Effector memory CD4-positive, alpha-beta T cell (primary cell): Measurements from ENCODE around the gene SLC1A2.

ENCODE experiments used
- DNase-seq, 3 donors: peaks; one replicate each; pipeline ENCODE4 v3.0.0-alpha.2; 2020
- H3K27ac ChIP-seq: 2 replicates; pipeline ENCODE4 v1.7.0; 2013; ENCODE audit warnings: mild to moderate bottlenecking, low read length, moderate library complexity; ENCODE audit not compliant: insufficient read depth, poor library complexity, severe bottlenecking
- H3K27me3 ChIP-seq: replicated peaks from 2 replicates; pipeline ENCODE4 v1.7.0; 2013; ENCODE audit warnings: mild to moderate bottlenecking, low read length; ENCODE audit not compliant: insufficient read depth, control insufficient read depth, poor library complexity, severe bottlenecking
- H3K36me3 ChIP-seq: 2 replicates; pipeline ENCODE4 v1.7.0; 2013; ENCODE audit warnings: mild to moderate bottlenecking, low read length, moderate library complexity; ENCODE audit not compliant: control insufficient read depth, insufficient read depth
- H3K4me1 ChIP-seq: 2 replicates; pipeline ENCODE4 v1.7.0; 2013; ENCODE audit warnings: low read length, mild to moderate bottlenecking; ENCODE audit not compliant: control insufficient read depth, insufficient read depth, poor library complexity, severe bottlenecking
- H3K4me3 ChIP-seq: 2 replicates; pipeline ENCODE4 v1.7.0; 2013; ENCODE audit warnings: low read length, low read depth, mild to moderate bottlenecking; ENCODE audit not compliant: insufficient read depth, poor library complexity, severe bottlenecking
- H3K9me3 ChIP-seq: 2 replicates; pipeline ENCODE4 v1.7.0; 2013; ENCODE audit warnings: mild to moderate bottlenecking, low read length, moderate library complexity; ENCODE audit not compliant: control insufficient read depth

The SLC1A2 gene

DNA sequence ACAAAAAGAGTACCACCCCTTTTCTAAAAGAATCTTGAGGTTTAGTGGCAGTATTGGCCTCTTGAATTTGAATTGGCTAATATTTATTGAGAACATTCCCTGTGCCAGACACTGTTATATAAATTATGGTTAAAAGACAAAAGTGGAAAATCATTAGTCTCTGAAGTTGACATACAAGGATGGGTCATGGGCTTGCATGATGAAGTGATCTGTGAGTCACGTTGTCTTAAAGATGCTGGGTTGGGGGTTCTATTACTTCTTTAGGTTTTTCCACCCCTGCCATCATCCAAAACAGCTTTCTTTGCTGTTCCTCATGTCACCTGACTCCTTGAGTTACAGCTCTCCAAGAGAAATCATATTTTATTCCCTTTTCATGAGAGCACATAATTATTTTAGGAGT is 195.4 kb downstream of the SLC1A2 start:
- no peak overlapping the region for H3K27ac ChIP-seq
- no peak overlapping the region for H3K4me3 ChIP-seq
- H3K27me3 ChIP-seq = no peaks in the 10 kb centered on the region
- peaks cover 91% of the 10 kb centered on the region for H3K36me3 ChIP-seq
- H3K9me3 ChIP-seq = no peaks in the 10 kb centered on the region
- H3K4me1 ChIP-seq = no peaks in the 10 kb centered on the region
- DNase-seq = no peak

- no peaks in the 10 kb centered on the region for H3K27me3 ChIP-seq
- no peak overlapping the region for H3K27ac ChIP-seq
- H3K4me1 ChIP-seq = no peaks in the 10 kb centered on the region
Observed at GRCh38 chr11:35223371-35223796, 196.0 kb downstream of the SLC1A2 start.

DNA sequence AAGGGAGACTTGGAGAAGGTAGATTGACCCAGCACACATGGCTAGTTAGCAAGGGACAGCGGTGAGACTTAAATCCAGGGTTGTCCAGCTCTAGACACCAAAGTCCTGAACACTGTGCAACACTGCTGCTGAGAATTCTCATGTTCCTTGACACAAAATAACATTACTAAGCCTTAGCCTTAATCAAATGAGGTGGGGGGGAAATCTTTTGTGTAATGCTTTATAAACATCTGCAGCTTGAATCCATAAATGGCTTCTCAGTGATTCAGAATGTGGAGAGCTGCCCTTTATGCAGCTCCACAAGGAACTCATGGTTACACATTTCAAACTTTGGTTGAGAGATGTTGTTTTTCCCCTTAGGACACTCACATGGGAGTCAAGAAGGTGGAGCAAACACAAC is 200.4 kb downstream of the SLC1A2 start:
- H3K4me1 ChIP-seq = peaks cover 27% of the 10 kb centered on the region
- H3K27me3 ChIP-seq = no peaks in the 10 kb centered on the region
- H3K36me3 ChIP-seq = peaks cover 81% of the 10 kb centered on the region
- no peaks in the 10 kb centered on the region for H3K9me3 ChIP-seq
- H3K4me3 ChIP-seq = no peak overlapping the region
- no peak overlapping the region for H3K27ac ChIP-seq
- no peak for DNase-seq

More at GRCh38 chr11:35223371-35223796, 196.0 kb downstream of the SLC1A2 start:
- no peak for DNase-seq
- Histone ChIP-seq H3K9me3 (no peaks in the 10 kb centered on the region), H3K4me3 (no peak overlapping the region), H3K36me3 (peaks cover 91% of the 10 kb centered on the region)

GRCh38 chr11:35216962-35217678 is 202.2 kb downstream of the SLC1A2 start:
- Histone ChIP-seq H3K4me3 (no peak overlapping the region), H3K4me1 (peaks cover 37% of the 10 kb centered on the region), H3K9me3 (no peaks in the 10 kb centered on the region), H3K27me3 (no peaks in the 10 kb centered on the region), H3K27ac (peak overlapping the region; percentile 63), H3K36me3 (peaks cover 70% of the 10 kb centered on the region)
- DNase-seq = peak in 2 of 3 donors; percentile 4 to 43

DNA sequence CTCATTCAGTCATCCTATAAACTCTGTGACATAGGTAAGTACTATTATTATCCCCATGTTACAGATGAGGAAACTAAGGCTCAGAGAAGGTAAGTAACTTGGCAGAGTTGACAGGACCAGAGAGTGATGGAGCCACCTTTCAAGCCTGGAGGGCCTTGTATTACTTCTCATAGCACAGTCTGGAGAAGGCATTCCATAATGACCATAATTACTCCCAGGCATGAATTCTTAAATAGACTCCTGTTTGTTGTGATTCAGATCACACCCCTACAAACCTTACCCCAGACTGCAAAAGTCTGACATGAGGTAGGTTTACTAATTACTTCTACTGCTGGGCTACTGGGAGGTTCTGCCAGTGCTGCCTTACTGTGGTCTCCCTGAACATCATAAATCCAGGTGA is 203.4 kb downstream of the SLC1A2 start:
- Histone ChIP-seq H3K4me1 (peaks cover 37% of the 10 kb centered on the region), H3K36me3 (peaks cover 68% of the 10 kb centered on the region), H3K27me3 (no peaks in the 10 kb centered on the region), H3K9me3 (no peaks in the 10 kb centered on the region), H3K27ac (peak overlapping the region; percentile 63), H3K4me3 (no peak overlapping the region)
- DNase-seq = no peak

DNA sequence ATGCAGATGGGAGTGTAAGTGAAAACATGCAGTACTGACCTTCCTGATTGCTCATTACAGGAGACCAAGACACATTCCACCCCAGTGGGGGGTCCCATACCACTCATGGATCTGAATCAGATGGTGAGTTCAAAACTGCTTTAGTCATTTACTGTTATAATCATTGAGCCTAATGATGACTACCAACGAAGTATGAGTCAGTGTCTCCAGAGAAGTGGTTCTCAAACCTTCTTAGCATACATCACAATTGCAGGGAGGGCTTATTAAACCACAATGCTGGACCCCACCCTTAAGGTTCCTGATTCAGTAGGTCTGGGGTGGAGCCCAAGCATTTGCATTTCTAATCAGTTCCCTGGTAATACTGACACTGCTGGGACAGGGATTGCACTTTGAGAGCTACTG is 204.6 kb downstream of the SLC1A2 start:
- H3K4me1 ChIP-seq = peaks cover 37% of the 10 kb centered on the region
- H3K27me3 ChIP-seq = no peaks in the 10 kb centered on the region
- H3K4me3 ChIP-seq = no peak overlapping the region
- H3K36me3 ChIP-seq = peaks cover 70% of the 10 kb centered on the region
- no peak for DNase-seq
- H3K9me3 ChIP-seq = no peaks in the 10 kb centered on the region
- H3K27ac ChIP-seq = peak overlapping the region; percentile 31

GRCh38 chr11:35214226-35214770 is 205.1 kb downstream of the SLC1A2 start:
- H3K9me3 ChIP-seq = no peaks in the 10 kb centered on the region
- H3K36me3 ChIP-seq = peaks cover 70% of the 10 kb centered on the region
- DNase-seq = no peak
- H3K4me3 ChIP-seq = no peak overlapping the region
- H3K27me3 ChIP-seq = no peaks in the 10 kb centered on the region
- peak overlapping the region; percentile 31 for H3K27ac ChIP-seq
- H3K4me1 ChIP-seq = peaks cover 37% of the 10 kb centered on the region

DNA sequence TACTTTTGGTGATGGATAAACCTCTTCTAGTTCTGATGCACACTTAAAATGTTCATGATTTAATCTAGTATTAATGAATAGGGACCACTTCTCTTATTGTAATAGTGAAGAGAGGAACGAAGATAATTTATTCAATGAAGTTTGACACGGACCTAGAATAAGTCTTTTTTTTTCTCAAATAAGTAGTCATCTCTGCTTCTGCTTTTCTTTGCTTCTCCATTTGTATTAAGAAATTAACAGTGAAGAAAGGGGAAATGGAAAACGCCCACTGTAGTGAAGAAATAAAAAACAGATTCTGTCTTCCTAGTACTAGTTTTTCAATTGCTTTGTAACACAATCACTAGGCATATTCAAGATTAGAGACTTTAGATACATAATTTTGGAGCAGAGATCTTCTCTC is 207.4 kb downstream of the SLC1A2 start:
- H3K4me1 ChIP-seq = peaks cover 30% of the 10 kb centered on the region
- peaks cover 68% of the 10 kb centered on the region for H3K36me3 ChIP-seq
- DNase-seq = no peak
- H3K27ac ChIP-seq = no peak overlapping the region
- H3K27me3 ChIP-seq = no peaks in the 10 kb centered on the region
- H3K4me3 ChIP-seq = no peak overlapping the region
- no peaks in the 10 kb centered on the region for H3K9me3 ChIP-seq

DNA sequence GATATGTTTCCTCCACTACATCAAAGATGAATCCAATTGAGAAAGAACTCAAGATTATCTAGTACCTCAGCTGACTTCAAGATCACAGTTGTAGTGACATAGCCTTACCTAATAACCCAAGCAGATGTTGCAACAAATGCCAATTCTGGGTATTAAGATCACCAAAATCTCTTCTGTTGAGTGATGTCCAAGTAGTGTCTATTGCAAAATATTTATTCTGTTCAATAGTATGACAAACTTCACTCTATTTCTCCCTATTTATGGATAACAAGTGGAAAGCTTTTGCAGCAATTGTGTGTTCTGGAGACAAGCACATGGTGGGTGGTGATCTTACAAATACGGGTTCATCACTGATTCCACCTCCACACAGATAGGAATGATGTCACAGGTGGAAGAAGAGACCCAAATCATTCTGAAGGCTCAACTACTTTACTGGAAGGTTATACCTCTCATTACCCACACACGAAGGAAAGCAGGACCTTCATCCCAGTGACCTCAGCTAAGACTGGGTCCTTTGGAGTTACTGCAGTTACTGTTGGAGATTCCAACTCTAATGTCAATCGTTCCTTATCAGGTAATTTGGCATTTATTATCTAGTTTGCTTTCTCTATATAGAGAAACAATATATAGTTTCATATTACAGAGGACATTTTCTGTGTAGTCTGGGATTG is 208.3 kb downstream of the SLC1A2 start:
- H3K4me3 ChIP-seq = no peak overlapping the region
- peaks cover 21% of the 10 kb centered on the region for H3K4me1 ChIP-seq
- no peak for DNase-seq
- peaks cover 70% of the 10 kb centered on the region for H3K36me3 ChIP-seq
- no peaks in the 10 kb centered on the region for H3K9me3 ChIP-seq
- H3K27ac ChIP-seq = no peak overlapping the region
- H3K27me3 ChIP-seq = no peaks in the 10 kb centered on the region

GRCh38 chr11:35208795-35209194 is 210.6 kb downstream of the SLC1A2 start:
- no peak for DNase-seq
- peaks cover 8% of the 10 kb centered on the region for H3K4me1 ChIP-seq
- no peaks in the 10 kb centered on the region for H3K27me3 ChIP-seq
- no peaks in the 10 kb centered on the region for H3K9me3 ChIP-seq
- H3K36me3 ChIP-seq = peaks cover 81% of the 10 kb centered on the region
- no peak overlapping the region for H3K4me3 ChIP-seq
- no peak overlapping the region for H3K27ac ChIP-seq
